Measurements from ENCODE around the gene SLC4A4. TPM values are rescaled to one million over a fixed set of nuclear protein-coding genes. Genes with fewer than 3 reads are reported as not detected.

Gene SLC4A4
- total and polyA plus RNA-seq, 2 donors (not counting 1 experiment from before 2014, with no cell fraction given) = 12.2 to 33.4 TPM

GRCh38 chr4:71346710-71347109 lies 7.9 kb downstream of the SLC4A4 start:
- peak in 1 of 2 donors; percentile 7 for DNase-seq (ENCODE audit: low read depth in 2 of 2)
- H3K9me3 ChIP-seq (ENCODE audit: control insufficient read depth, insufficient read depth, low read depth, low read length) = no peaks in the 10 kb centered on the region
- H4K20me1 ChIP-seq (ENCODE audit: control insufficient read depth, extremely low read depth, insufficient read depth, low read length) = no peaks in the 10 kb centered on the region
- no peak for TF ChIP-seq CTCF (conservative IDR thresholded peaks at IDR 0.05 in 1 of 2, IDR thresholded peaks at IDR 0.05 in 1 of 2; ENCODE audit: low read depth in 1 of 2, low read length in 2 of 2)
- TF ChIP-seq EZH2 (IDR thresholded peaks at IDR 0.05; ENCODE audit: low read length, missing control alignments) = no peak
- H3K36me3 ChIP-seq (ENCODE audit: control insufficient read depth, insufficient read depth, low read length) = peaks cover 2% of the 10 kb centered on the region
- no peak overlapping the region for H3K4me2 ChIP-seq (ENCODE audit: extremely low read depth, insufficient read depth, low read length)
- H3K9ac ChIP-seq (ENCODE audit: insufficient read depth, low read length) = no peak overlapping the region
- H2AFZ ChIP-seq (ENCODE audit: low read length) = no peak overlapping the region
- H3K27ac ChIP-seq (ENCODE audit: insufficient read depth, low read length) = no peak overlapping the region
- H3K79me2 ChIP-seq (ENCODE audit: control insufficient read depth, insufficient read depth, low read length) = no peaks in the 10 kb centered on the region
- no peak overlapping the region for H3K4me3 ChIP-seq (replicated peaks in 1 of 4; ENCODE audit: control extremely low read depth in 1 of 4, insufficient read depth in 1 of 4, low read depth in 3 of 4, low read length in 4 of 4)
- H3K4me1 ChIP-seq (ENCODE audit: control insufficient read depth, extremely low read depth, insufficient read depth, low read length) = no peaks in the 10 kb centered on the region
- H3K27me3 ChIP-seq (ENCODE audit: control insufficient read depth, insufficient read depth, low read length) = no peaks in the 10 kb centered on the region

DNA sequence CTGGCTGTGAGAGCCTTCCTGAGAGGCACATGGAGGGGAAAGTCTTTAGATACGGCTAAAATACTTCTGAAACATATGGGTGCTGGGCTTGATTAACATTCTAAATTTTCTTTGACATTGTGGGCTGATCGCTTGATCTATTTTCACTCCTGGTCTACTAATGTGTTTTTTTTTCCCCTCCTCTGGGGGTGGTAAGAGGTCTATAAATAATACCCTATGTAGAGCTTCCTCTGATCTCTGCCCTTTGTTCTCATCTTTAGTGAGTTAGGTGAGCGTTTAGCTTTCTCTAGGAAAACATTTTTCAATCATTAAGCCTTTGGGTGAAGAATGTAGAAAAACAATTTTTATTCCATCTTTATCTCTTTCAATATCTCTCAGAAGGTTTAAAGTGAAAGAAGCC lies 9.8 kb downstream of the SLC4A4 start:
- H3K4me3 ChIP-seq (replicated peaks in 1 of 4; ENCODE audit: control extremely low read depth in 1 of 4, insufficient read depth in 1 of 4, low read depth in 3 of 4, low read length in 4 of 4) = no peak overlapping the region
- H3K9ac ChIP-seq (ENCODE audit: insufficient read depth, low read length) = no peak overlapping the region
- H3K79me2 ChIP-seq (ENCODE audit: control insufficient read depth, insufficient read depth, low read length) = no peaks in the 10 kb centered on the region
- H2AFZ ChIP-seq (ENCODE audit: low read length) = no peak overlapping the region
- TF ChIP-seq EZH2 (IDR thresholded peaks at IDR 0.05; ENCODE audit: low read length, missing control alignments) (no peak), CTCF (conservative IDR thresholded peaks at IDR 0.05 in 1 of 2, IDR thresholded peaks at IDR 0.05 in 1 of 2; ENCODE audit: low read depth in 1 of 2, low read length in 2 of 2) (no peak)
- H3K27me3 ChIP-seq (ENCODE audit: control insufficient read depth, insufficient read depth, low read length) = no peaks in the 10 kb centered on the region
- H4K20me1 ChIP-seq (ENCODE audit: control insufficient read depth, extremely low read depth, insufficient read depth, low read length) = no peaks in the 10 kb centered on the region
- DNase-seq (ENCODE audit: low read depth in 2 of 2) = no peak
- H3K9me3 ChIP-seq (ENCODE audit: control insufficient read depth, insufficient read depth, low read depth, low read length) = no peaks in the 10 kb centered on the region
- no peak overlapping the region for H3K27ac ChIP-seq (ENCODE audit: insufficient read depth, low read length)
- H3K4me1 ChIP-seq (ENCODE audit: control insufficient read depth, extremely low read depth, insufficient read depth, low read length) = no peaks in the 10 kb centered on the region
- no peak overlapping the region for H3K4me2 ChIP-seq (ENCODE audit: extremely low read depth, insufficient read depth, low read length)
- H3K36me3 ChIP-seq (ENCODE audit: control insufficient read depth, insufficient read depth, low read length) = peaks cover 2% of the 10 kb centered on the region

GRCh38 chr4:71355045-71355444 lies 16.2 kb downstream of the SLC4A4 start:
- no peak overlapping the region for H3K4me2 ChIP-seq (ENCODE audit: extremely low read depth, insufficient read depth, low read length)

More at GRCh38 chr4:71355045-71355444, 16.2 kb downstream of the SLC4A4 start:
- no peaks in the 10 kb centered on the region for H4K20me1 ChIP-seq (ENCODE audit: control insufficient read depth, extremely low read depth, insufficient read depth, low read length)
- no peak for DNase-seq (ENCODE audit: low read depth in 2 of 2)
- H3K36me3 ChIP-seq (ENCODE audit: control insufficient read depth, insufficient read depth, low read length) = peaks cover 4% of the 10 kb centered on the region
- H3K4me1 ChIP-seq (ENCODE audit: control insufficient read depth, extremely low read depth, insufficient read depth, low read length) = no peaks in the 10 kb centered on the region
- H3K9me3 ChIP-seq (ENCODE audit: control insufficient read depth, insufficient read depth, low read depth, low read length) = no peaks in the 10 kb centered on the region
- no peaks in the 10 kb centered on the region for H3K27me3 ChIP-seq (ENCODE audit: control insufficient read depth, insufficient read depth, low read length)
- no peak overlapping the region for H2AFZ ChIP-seq (ENCODE audit: low read length)
- no peak overlapping the region for H3K4me3 ChIP-seq (replicated peaks in 1 of 4; ENCODE audit: control extremely low read depth in 1 of 4, insufficient read depth in 1 of 4, low read depth in 3 of 4, low read length in 4 of 4)
- no peak overlapping the region for H3K27ac ChIP-seq (ENCODE audit: insufficient read depth, low read length)
- TF ChIP-seq CTCF (conservative IDR thresholded peaks at IDR 0.05 in 1 of 2, IDR thresholded peaks at IDR 0.05 in 1 of 2; ENCODE audit: low read depth in 1 of 2, low read length in 2 of 2) (no peak), EZH2 (IDR thresholded peaks at IDR 0.05; ENCODE audit: low read length, missing control alignments) (no peak)
- H3K79me2 ChIP-seq (ENCODE audit: control insufficient read depth, insufficient read depth, low read length) = no peaks in the 10 kb centered on the region
- H3K9ac ChIP-seq (ENCODE audit: insufficient read depth, low read length) = no peak overlapping the region

All from fibroblast of lung (primary cell).